Measurements from ENCODE around the gene HDAC4.

The HDAC4 gene

GRCh38 chr2:239421851-239422250, 21.0 kb upstream of the HDAC4 start:
- H3K36me3 ChIP-seq (ENCODE audit: insufficient read depth, low read length): no peaks in the 10 kb centered on the region
- H3K27ac ChIP-seq (ENCODE audit: low read depth, low read length): no peak overlapping the region
- no peaks in the 10 kb centered on the region for H3K9me3 ChIP-seq (ENCODE audit: low read length)

GRCh38 chr2:239420082-239420481, 19.3 kb upstream of the HDAC4 start:
- Histone ChIP-seq H3K36me3 (ENCODE audit: insufficient read depth, low read length) (no peaks in the 10 kb centered on the region), H3K27ac (ENCODE audit: low read depth, low read length) (no peak overlapping the region), H3K4me1 (ENCODE audit: insufficient read depth, low read length) (no peaks in the 10 kb centered on the region), H3K27me3 (ENCODE audit: control insufficient read depth in 1 of 2, insufficient read depth in 2 of 2, low read length in 2 of 2) (no peaks in the 10 kb centered on the region), H3K4me3 (ENCODE audit: low read depth in 1 of 2, low read length in 2 of 2) (no peak overlapping the region), H3K9ac (ENCODE audit: low read length) (no peak overlapping the region), H3K9me3 (ENCODE audit: low read length) (no peaks in the 10 kb centered on the region)

More at GRCh38 chr2:239421851-239422250, 21.0 kb upstream of the HDAC4 start:
- Histone ChIP-seq H3K9ac (ENCODE audit: low read length) (no peak overlapping the region), H3K4me3 (ENCODE audit: low read depth in 1 of 2, low read length in 2 of 2) (no peak overlapping the region), H3K4me1 (ENCODE audit: insufficient read depth, low read length) (no peaks in the 10 kb centered on the region), H3K27me3 (ENCODE audit: control insufficient read depth in 1 of 2, insufficient read depth in 2 of 2, low read length in 2 of 2) (no peaks in the 10 kb centered on the region)

GRCh38 chr2:239418918-239419317, 18.1 kb upstream of the HDAC4 start:
- Histone ChIP-seq H3K36me3 (ENCODE audit: insufficient read depth, low read length) (no peaks in the 10 kb centered on the region), H3K4me1 (ENCODE audit: insufficient read depth, low read length) (no peaks in the 10 kb centered on the region), H3K4me3 (ENCODE audit: low read depth in 1 of 2, low read length in 2 of 2) (no peak overlapping the region), H3K9ac (ENCODE audit: low read length) (no peak overlapping the region), H3K9me3 (ENCODE audit: low read length) (no peaks in the 10 kb centered on the region), H3K27ac (ENCODE audit: low read depth, low read length) (no peak overlapping the region), H3K27me3 (ENCODE audit: control insufficient read depth in 1 of 2, insufficient read depth in 2 of 2, low read length in 2 of 2) (no peaks in the 10 kb centered on the region)

DNA sequence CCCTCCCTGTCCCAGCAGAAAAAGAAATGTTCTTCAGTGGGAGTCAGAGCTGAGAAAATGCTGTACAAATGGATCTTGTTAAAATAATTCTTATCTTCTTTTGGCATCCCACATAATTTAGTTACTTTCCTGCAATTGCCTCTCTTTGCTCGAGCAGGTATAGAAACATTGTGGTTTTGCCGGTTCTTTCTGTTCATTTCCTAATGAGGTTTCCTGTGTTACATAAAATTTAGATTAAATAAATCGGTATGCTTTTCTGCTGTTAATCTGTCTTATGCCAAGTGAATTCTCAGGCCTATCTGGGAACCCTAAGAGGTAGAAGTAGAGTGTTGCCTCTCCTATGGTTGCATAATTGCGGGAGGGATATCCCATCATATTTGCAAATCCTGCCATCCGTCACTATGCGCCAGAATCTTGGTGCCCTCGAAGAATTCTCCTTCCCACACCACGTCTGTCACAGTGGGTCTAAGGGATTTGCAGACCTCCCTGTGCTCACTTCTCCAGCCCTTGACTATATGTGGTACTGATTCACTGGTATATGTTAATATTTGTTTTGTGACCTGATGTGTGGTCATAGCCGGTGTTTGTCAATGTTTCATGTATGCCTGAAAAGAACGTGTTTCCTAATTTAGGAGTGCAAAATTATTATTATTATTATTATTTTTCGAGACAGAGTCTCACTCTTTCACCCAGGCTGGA, 12.2 kb upstream of the HDAC4 start:
- no peak overlapping the region for H3K27ac ChIP-seq (ENCODE audit: low read depth, low read length)
- H3K4me1 ChIP-seq (ENCODE audit: insufficient read depth, low read length): no peaks in the 10 kb centered on the region
- no peaks in the 10 kb centered on the region for H3K36me3 ChIP-seq (ENCODE audit: insufficient read depth, low read length)
- no peak overlapping the region for H3K9ac ChIP-seq (ENCODE audit: low read length)
- no peaks in the 10 kb centered on the region for H3K27me3 ChIP-seq (ENCODE audit: control insufficient read depth in 1 of 2, insufficient read depth in 2 of 2, low read length in 2 of 2)
- H3K9me3 ChIP-seq (ENCODE audit: low read length): no peaks in the 10 kb centered on the region
- no peak overlapping the region for H3K4me3 ChIP-seq (ENCODE audit: low read depth in 1 of 2, low read length in 2 of 2)

GRCh38 chr2:239411549-239412319, 10.9 kb upstream of the HDAC4 start:
- Histone ChIP-seq H3K9ac (ENCODE audit: low read length) (no peak overlapping the region), H3K4me1 (ENCODE audit: insufficient read depth, low read length) (no peaks in the 10 kb centered on the region), H3K27ac (ENCODE audit: low read depth, low read length) (no peak overlapping the region), H3K27me3 (ENCODE audit: control insufficient read depth in 1 of 2, insufficient read depth in 2 of 2, low read length in 2 of 2) (no peaks in the 10 kb centered on the region), H3K4me3 (ENCODE audit: low read depth in 1 of 2, low read length in 2 of 2) (no peak overlapping the region), H3K36me3 (ENCODE audit: insufficient read depth, low read length) (no peaks in the 10 kb centered on the region), H3K9me3 (ENCODE audit: low read length) (no peaks in the 10 kb centered on the region)

DNA sequence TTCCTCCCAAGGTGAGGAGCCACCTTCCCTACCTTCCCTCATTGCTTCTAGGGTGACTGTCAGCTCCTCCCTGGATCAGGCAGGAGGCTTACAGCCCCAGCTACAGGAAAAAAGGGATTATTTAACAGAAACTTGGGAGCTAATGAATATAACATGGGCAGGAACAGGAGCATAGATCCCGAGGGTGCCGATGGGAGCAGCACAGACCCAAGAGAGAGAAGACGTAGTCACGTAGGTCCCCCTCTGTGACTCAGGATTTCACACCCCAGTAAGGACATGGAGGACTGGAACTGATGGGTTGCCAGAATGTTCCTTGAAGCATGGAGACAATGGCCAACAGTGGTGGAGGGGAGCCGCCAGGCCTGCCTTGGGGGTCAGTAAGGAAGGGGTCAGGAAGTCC, 10.3 kb upstream of the HDAC4 start:
- Histone ChIP-seq H3K4me3 (ENCODE audit: low read depth in 1 of 2, low read length in 2 of 2) (no peak overlapping the region), H3K36me3 (ENCODE audit: insufficient read depth, low read length) (no peaks in the 10 kb centered on the region), H3K9me3 (ENCODE audit: low read length) (no peaks in the 10 kb centered on the region), H3K27ac (ENCODE audit: low read depth, low read length) (no peak overlapping the region), H3K9ac (ENCODE audit: low read length) (no peak overlapping the region), H3K27me3 (ENCODE audit: control insufficient read depth in 1 of 2, insufficient read depth in 2 of 2, low read length in 2 of 2) (no peaks in the 10 kb centered on the region), H3K4me1 (ENCODE audit: insufficient read depth, low read length) (no peaks in the 10 kb centered on the region)

- Histone ChIP-seq H3K9ac (ENCODE audit: low read length) (no peak overlapping the region), H3K4me1 (ENCODE audit: insufficient read depth, low read length) (no peaks in the 10 kb centered on the region), H3K27ac (ENCODE audit: low read depth, low read length) (no peak overlapping the region), H3K9me3 (ENCODE audit: low read length) (no peaks in the 10 kb centered on the region), H3K36me3 (ENCODE audit: insufficient read depth, low read length) (no peaks in the 10 kb centered on the region), H3K4me3 (ENCODE audit: low read depth in 1 of 2, low read length in 2 of 2) (no peak overlapping the region), H3K27me3 (ENCODE audit: control insufficient read depth in 1 of 2, insufficient read depth in 2 of 2, low read length in 2 of 2) (no peaks in the 10 kb centered on the region)
Observed at GRCh38 chr2:239409976-239410375, 9.2 kb upstream of the HDAC4 start.

DNA sequence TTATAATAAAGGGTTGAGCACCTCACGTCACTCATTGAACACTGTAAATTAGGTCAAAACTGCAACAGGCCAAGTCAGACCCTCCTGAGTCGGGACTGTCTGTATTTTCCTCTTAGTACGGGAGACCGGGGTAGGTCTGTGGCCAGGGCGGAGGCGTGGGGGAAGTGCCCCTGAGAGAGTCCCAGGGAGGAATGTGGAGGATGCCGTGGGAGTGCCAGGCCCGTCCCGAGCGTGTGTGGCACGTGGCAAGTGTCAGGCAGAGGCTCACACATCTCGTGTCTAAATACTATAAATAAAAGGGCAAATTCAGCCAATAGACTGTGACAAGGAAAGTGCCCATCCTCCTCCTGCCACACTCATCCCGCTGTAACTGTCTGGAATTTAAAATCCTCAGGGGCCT, 6.3 kb upstream of the HDAC4 start:
- H3K4me1 ChIP-seq (ENCODE audit: insufficient read depth, low read length): peaks cover 6% of the 10 kb centered on the region
- H3K9me3 ChIP-seq (ENCODE audit: low read length): no peaks in the 10 kb centered on the region
- H3K9ac ChIP-seq (ENCODE audit: low read length): no peak overlapping the region
- no peak overlapping the region for H3K27ac ChIP-seq (ENCODE audit: low read depth, low read length)
- H3K36me3 ChIP-seq (ENCODE audit: insufficient read depth, low read length): no peaks in the 10 kb centered on the region
- no peaks in the 10 kb centered on the region for H3K27me3 ChIP-seq (ENCODE audit: control insufficient read depth in 1 of 2, insufficient read depth in 2 of 2, low read length in 2 of 2)
- no peak overlapping the region for H3K4me3 ChIP-seq (ENCODE audit: low read depth in 1 of 2, low read length in 2 of 2)

- H3K27me3 ChIP-seq (ENCODE audit: control insufficient read depth in 1 of 2, insufficient read depth in 2 of 2, low read length in 2 of 2): no peaks in the 10 kb centered on the region
- H3K27ac ChIP-seq (ENCODE audit: low read depth, low read length): no peak overlapping the region
- H3K9me3 ChIP-seq (ENCODE audit: low read length): no peaks in the 10 kb centered on the region
- no peak overlapping the region for H3K4me3 ChIP-seq (ENCODE audit: low read depth in 1 of 2, low read length in 2 of 2)
- no peak overlapping the region for H3K9ac ChIP-seq (ENCODE audit: low read length)
- peaks cover 7% of the 10 kb centered on the region for H3K4me1 ChIP-seq (ENCODE audit: insufficient read depth, low read length)
- H3K36me3 ChIP-seq (ENCODE audit: insufficient read depth, low read length): no peaks in the 10 kb centered on the region
Observed at GRCh38 chr2:239406316-239406995, 5.6 kb upstream of the HDAC4 start.

GRCh38 chr2:239405071-239405470, 4.3 kb upstream of the HDAC4 start:
- no peak overlapping the region for H3K4me3 ChIP-seq (ENCODE audit: low read depth in 1 of 2, low read length in 2 of 2)
- H3K9me3 ChIP-seq (ENCODE audit: low read length): no peaks in the 10 kb centered on the region
- no peaks in the 10 kb centered on the region for H3K36me3 ChIP-seq (ENCODE audit: insufficient read depth, low read length)
- H3K4me1 ChIP-seq (ENCODE audit: insufficient read depth, low read length): peaks cover 7% of the 10 kb centered on the region
- H3K9ac ChIP-seq (ENCODE audit: low read length): no peak overlapping the region
- H3K27me3 ChIP-seq (ENCODE audit: control insufficient read depth in 1 of 2, insufficient read depth in 2 of 2, low read length in 2 of 2): no peaks in the 10 kb centered on the region
- H3K27ac ChIP-seq (ENCODE audit: low read depth, low read length): no peak overlapping the region

DNA sequence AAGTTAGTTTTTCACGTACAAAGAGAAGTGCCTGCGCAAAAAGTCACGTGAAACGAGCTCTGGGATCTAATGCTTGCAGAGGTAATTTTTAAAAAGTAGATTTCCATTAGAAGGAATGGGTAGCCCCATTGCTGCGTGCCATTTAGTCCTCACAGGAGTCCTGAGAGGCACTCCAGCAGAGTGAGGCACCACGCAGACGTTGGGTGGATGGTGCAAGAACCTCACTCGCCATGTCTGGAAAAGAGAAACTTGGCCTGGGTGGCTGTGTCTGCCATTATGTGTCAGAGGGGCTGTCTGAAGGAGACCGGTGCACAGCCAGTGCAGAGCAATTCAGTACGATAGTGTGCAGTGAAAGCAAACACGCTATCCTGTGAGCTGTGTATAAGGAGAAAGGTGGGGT, 1.8 kb upstream of the HDAC4 start:
- no peak overlapping the region for H3K9ac ChIP-seq (ENCODE audit: low read length)
- H3K4me3 ChIP-seq (ENCODE audit: low read depth in 1 of 2, low read length in 2 of 2): no peak overlapping the region
- no peak overlapping the region for H3K27ac ChIP-seq (ENCODE audit: low read depth, low read length)
- peaks cover 24% of the 10 kb centered on the region for H3K4me1 ChIP-seq (ENCODE audit: insufficient read depth, low read length)
- no peaks in the 10 kb centered on the region for H3K27me3 ChIP-seq (ENCODE audit: control insufficient read depth in 1 of 2, insufficient read depth in 2 of 2, low read length in 2 of 2)
- H3K36me3 ChIP-seq (ENCODE audit: insufficient read depth, low read length): no peaks in the 10 kb centered on the region
- no peaks in the 10 kb centered on the region for H3K9me3 ChIP-seq (ENCODE audit: low read length)
